Measurements from ENCODE around the gene FNTB.

FNTB gene

DNA sequence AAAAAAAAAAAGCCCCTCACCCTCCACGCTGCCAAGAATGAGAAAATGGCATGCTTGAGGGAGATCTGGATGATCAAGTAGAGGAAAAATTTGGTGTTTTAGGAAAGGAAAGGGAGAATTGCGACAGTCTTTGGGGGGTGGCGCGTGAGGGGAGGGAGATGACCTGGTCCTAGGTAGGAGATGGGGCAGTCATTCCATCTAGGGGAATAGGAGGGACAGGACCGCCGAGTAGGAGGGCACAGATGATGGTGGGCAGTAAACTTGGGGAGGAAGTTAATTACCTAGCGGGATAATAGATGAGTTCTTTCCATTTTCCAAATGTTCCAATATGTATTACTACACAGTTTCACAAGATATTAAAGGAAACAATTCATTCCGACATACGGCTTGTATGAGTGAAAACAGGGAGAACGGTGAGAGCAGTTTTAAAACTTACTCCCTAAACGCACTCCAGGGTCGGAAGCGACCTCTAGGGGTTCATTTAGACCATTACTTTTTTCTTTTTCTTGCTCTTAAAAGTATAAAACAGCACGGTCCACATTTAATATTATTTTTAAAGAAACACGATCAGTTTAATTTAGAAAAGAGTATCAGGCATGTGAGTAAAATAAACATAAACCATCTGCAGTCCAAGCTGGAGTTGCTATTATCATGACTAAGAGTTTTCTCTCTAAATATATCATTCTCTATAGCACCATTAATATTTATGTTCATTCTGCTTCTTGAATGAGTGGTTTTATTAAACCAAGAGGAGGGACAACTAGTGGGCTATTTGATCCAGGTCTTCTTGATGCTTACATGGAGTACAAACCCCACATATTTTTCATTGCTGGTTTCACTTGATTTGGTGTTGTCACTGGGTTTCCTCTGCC lies 3.0 kb upstream of the FNTB start:
- DNase-seq: peak; percentile 76

DNA sequence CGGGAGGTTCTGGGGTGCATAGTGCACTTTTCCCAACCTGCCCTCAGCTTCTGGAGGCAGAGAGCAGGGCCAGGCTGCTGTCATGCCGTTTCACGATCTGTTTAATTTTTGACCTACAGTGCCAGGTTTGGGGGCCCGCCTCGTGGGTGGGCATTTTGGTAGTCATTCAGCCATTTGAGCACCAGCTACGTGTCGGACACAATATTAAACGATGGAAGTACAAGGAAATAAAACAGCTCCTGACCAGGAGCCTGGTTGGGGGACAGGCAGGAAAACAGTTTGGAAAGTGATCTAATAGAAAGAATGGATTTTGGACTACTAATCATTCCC lies 708 bp downstream of the FNTB start:
- no peak for DNase-seq

DNA sequence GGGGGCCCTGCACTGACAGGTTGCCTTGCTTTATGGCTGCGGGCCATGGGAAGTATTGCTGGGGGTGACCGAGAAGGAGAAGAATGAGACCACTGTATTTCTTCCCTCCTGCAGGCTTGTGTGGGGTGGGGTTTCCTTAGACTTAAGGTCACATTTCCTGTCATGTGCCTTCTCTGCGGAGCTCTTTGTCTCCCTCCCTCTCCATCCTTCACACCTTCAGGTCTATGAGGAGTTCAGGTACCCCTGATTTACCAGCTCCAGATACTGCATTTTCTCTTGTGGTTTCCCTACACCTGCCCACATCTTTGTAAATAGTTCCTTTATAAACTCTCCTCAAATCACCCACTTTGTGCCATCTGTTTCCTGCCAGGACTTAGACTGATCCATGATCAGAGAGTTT lies 3.6 kb downstream of the FNTB start:
- no peak for DNase-seq

DNA sequence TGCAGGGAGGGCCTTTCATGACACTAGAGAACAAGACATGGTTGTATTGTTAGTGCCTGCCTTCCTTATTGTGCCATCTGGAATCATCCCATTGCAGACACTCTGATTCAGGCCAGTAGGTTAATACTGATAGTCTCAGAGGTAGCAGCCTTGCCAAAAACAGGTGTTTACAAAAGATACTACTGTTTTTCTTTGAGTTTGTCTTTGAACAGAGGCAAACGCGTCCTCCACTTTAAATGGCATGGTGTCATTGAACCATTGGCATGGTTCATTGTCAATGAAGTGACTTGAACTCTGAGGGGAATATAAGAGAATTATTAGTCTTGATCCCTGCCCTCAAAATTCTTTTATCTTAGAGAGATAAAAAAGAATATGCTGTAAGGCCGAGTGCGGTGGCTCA lies 4.2 kb downstream of the FNTB start:
- DNase-seq: no peak

DNA sequence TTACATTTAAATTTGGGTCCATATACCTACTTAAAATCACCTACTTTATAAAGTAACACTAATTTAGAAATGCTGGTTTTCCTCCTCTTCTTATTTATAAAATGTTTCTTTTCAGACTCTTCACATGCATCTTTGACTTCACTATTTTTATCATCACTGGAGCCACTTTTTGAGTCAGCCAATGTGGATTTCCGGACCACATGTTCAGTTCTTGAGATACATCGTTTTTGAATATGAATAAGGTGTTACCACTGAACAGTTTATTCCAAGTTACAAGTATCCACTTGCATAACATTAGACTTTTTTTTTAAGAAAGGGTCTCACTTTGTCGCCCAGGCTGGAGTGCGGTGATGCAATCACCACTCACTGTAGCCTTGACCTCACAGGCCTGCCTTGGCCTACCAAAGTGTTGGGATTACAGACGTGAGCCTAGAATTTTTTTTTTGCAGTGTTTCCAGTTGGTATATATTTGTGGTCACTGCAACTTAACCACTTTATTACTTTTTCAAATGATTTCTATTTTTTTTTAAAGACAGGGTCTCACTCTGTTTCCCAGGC lies 5.7 kb downstream of the FNTB start:
- no peak for DNase-seq

DNA sequence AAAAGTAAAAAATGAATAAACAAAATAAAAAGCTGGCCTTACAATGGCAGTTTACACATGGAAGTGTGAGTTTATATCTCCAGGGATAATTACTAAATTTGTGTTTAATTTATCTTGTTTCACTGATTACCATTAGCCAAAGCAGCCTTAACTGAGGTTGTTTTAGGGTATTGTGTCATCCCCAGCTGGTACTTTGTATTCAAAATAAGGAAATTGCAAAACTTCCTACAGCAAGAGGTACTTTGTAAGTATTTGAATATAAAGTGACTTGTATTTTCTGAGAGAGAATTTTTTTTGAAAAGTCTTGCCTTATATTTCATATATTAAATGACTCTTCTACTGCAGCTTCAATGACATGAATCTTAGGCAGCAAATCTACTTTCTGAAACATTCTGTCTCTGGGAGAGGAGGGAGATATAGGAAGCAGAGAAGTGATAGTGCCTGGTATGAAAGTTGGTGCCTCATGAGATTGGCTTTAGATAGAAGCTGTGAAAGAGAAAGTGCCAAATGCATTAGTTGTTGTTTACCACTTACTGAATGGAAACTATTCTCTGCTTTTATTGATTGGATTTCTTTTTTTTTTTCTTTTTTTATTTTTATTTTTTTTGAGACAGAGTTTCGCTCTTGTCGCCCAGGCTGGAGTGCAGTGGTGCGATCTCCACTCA lies 6.7 kb downstream of the FNTB start:
- no peak for DNase-seq

DNA sequence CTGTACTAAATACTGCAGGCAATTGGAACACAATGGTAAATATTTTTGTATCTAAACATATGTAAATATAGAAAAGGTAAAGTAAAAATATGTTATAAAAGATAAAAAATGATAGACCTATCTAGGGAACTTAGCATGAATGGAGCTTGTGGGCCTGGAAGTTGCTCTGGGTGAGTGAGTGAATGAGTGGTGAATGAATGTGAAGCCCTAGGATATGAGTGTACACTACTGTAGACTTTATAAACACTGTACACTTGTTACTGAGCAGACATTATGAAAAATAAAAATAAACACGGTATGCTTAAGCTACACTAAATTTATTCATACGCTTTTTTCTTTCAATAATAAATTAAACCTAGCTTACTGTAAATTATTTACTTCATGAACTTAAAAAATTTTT lies 7.8 kb downstream of the FNTB start:
- DNase-seq: no peak

DNA sequence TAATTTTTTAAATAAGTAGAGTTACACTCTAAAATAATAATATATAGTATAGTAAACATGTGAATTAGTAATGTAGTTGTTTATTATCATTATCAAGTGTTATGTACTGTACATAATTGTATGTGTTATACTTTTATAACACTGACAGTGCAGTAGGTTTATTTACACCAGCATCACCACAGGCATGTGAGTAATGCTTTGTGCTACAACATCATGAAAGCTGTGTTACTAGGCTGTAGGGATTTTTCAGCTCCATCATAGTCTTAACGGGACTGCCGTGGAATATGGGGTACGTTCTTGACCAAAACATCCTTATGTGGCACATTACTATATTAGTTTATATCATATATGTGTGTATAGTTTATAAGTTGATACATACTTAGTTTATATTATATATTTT lies 8.6 kb downstream of the FNTB start:
- DNase-seq: no peak

DNA sequence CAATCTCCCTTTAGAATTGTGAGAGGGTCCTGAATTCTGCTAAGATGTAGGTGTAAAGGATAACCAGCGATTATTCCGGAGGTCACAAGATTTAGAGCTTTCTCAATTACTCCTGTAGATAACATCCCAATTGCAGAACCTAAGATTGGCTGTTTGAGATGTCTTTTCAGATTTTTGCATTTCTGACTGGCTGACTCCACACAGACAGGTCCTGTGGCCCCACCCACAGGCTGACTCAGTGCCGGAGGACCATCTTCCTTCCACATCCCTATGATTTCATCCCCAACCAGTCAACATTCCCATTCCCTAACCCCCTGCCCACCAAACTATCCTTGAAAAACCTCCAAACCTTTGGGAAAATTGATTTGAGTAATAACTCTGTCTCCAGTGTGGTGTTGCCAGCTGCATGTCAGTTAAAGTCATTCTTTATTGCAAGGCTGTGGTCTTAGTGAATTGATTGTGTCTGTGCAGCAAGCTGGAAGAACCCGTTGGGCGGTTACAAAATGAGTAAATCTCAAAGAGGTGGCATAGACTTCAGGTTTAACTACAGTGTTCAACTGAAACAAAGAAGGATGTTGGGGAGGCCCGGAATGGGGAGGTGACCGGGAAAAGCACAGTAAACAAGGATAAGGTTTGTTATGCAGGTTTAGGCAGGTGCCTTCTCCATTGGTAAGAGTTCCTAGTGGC lies 10.6 kb downstream of the FNTB start:
- DNase-seq: no peak

DNA sequence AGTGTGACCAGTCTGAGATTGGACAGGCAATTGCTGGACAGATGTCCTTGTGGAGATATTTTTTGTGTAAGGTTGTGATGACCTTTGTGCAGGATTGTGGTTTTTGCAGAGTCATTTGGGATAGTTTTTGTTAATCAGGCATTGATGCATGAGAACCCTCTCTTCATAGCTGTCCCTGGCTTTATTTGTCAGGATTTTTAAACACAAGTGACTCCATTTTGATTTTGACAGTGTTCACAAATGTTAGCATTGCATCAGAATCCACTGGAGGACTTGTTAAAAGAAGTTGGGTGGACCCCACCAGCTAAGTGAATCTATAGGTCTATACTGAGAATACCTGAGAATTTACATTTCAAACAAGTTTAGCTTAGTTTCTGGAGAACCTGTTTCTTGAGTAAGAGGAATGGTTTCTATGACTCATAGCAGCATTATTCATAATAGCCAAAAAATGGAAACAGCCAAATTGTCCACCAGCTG lies 11.8 kb downstream of the FNTB start:
- DNase-seq: no peak

DNA sequence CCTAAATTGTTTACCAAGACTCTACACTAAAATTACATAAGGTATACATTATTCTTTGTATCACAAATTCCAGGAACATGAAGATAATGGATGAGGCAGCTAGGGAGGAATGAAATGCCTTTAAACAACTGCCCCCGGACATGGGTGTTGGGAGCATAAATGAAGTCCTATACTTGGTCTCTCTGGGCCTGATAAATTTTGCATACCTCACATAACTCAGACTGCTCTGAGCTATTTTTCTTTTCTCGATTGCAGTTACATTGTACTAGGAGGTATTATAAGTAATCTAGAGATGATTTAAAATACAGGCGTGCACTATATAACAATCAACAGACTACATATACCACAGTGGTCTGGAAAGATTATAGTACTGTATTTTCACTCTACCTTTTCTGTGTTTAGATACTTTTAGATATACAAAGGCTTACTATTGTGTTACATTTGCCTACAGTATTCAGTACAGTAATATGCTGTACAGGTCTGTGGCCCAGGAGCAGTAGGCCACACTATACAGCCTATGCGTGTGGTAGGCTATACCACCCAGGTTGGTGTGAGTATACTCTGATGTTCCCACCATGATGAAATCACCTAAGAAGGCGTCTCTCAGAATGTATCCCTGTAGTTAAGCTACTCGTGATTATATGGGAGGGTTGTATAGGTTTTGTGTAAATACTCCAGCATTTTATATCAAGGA lies 14.3 kb downstream of the FNTB start:
- no peak for DNase-seq

DNA sequence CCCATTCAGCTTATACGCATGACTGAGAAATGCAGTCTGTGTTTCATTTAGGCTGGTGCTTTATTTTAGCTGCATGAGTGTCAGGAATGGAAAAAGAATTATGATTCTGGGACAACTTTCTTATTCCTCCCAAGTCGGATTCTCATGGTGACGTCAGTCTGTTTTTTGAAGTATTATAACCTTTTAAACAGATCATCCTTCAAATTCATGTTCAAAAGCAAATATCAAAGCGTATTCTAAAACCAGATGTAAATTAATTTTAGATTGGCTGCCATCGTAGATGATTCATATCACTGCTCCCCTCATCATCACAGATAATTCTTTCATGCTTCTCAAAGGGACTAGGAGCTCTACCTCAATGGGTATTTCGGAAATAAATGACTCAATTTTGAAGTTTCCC lies 15.0 kb downstream of the FNTB start:
- no peak for DNase-seq

DNA sequence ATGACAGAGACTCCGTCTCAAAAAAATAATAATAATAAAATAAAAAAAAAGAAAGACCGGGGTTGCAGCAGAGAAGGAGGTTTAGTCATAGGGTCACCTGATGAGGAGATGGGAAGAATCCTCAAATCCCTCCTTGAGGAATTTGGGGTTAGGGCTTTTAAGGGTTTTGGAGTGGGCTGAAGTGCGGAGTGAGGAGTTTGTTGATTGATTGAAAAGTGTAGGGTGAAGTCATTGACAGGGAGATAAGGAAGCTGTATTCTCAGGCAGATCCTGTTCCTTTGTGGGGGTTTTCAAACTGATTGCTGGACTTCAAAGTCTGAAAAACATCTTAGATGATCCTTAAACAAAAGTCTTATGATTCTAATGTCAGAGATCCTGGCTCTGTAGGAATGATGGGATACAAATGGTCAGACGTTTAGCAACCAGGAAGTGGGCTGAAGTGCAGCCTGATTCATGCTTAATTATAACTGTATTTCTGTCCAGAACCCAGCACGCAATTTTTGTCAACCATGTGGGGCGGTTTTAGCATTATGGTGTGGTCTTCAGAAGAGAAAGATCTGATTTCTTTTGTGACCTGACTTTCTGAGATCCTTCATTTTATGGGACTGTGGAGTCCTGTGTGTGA lies 16.0 kb downstream of the FNTB start:
- no peak for DNase-seq

DNA sequence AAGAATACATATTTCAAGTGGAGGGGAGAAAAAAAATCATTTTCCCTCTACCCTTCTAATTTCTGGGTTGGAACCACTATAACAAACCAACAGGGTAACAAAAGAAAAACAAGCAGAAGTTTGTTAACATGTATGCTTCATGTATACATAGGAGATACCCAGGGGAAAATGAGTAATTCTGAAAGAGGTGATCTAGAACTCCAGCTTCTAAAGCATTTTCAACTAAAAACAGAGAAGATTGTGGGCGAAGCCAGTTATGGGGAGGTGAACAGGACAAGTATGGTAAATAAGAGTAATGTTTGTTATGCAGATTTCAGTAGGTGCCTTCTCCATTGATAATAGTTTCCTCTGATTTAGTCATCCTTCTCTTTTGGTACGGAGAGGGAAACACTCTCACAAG lies 16.7 kb downstream of the FNTB start:
- DNase-seq: no peak

DNA sequence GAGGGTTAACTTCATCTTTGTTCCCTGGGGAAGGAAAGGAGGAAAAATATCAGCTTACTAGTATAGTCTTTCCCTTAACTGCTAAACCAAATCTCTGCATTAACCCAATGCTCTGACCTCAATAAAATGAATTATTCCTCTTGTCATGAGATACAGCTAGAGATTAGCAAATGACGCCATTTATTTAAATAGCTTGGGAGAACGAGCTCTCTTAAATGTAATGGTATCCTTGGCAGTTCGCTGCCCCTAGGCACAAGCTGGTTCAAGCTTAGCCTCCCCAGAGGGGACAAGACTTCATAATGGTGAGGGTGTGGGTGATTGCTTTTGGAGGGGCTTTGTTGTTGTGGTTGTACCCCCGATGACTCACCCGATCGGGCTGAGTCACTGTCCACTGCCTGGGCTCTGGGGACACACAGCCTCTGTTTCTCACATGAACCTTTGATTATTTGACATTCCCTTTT lies 19.6 kb downstream of the FNTB start:
- no peak for DNase-seq

DNA sequence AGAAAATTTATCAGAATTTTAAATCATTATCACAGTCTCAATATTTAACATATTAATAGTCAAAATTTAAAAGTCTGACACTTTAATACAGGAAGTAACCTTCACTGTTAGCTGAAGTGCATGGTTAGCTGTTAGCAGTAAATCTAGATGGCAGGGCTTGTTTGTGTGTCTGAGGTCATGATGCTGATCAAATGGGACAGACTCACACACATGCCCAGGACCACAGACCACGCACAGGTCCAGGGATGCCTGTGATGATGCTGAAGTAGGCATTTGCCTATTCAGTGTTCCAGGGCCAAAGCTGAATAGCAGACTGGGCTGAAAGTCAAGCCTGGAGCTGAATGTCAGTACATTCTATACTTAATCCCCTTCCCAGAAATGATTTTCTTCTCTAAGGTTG lies 20.5 kb downstream of the FNTB start:
- DNase-seq: no peak

DNA sequence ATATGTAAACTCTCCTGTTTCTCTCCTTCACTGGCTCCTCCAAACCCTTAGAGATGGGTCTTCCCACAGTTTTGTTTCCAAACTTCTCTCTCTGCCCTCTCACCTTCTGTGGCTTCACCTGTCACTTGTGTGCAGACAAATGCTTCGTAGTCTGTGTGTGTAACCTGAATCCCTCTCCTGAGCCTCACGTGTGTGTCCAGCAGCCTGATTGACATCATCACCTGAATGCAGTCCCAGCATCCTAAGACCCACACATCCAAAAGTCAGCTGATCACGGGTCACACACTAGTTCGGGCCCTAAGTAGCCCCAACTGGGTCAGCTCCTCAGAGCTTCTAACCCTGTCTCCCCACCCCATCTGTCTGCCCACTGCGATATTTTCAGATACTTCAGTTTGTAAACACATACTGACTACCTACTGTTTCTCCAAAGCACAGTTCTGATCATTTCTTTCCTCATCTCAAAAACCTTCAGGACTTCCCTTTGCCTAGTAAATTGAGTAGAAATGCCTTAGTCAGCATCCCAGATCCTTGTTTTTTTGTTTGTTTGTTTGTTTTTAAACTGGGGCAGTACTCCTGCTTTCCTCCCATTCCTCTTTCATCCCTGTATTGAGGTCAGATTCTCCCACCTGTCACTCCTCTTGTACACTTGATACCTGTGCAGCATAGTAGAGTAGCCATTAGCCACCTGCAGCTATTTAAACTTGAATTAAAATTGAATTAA lies 23.7 kb downstream of the FNTB start:
- DNase-seq: no peak

DNA sequence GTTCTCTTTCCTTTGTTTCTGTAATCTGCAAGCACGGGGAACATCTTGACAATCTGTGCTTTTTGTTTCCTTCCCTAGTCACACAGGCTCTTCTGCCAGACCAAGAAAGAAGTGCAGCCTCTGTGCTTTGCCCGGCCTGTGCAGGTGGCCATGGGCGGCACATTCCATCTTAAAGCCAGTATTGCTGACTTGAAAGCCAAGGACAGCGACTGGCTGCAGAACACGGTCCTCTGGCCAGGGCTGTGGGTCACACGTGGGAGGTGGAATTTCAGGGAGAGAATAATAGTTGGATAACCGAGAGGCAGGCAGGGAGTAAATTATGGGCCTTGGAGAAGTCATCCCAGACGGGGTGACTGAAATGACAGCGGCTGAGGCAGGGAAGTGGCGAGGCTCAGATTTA lies 24.8 kb downstream of the FNTB start:
- DNase-seq: no peak

DNA sequence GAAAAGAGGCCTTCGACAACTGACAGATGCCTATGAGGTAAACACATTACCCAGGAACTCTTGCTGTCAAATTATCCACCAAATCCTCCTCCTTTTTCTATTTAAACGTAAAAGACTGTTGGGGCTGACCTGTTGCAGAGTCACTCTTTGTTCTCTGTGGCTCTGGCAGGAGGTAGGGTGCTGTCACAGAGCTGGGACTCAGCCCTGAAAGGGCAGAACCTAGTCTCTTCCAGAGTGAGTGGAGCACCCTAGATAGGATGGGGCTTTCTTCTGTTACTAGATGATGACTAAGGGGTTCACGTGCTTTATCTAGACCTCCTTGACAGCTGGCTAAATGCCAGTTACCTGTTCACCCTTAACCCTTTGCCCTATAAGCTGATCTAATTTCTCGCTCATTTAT lies 25.7 kb downstream of the FNTB start:
- no peak for DNase-seq

DNA sequence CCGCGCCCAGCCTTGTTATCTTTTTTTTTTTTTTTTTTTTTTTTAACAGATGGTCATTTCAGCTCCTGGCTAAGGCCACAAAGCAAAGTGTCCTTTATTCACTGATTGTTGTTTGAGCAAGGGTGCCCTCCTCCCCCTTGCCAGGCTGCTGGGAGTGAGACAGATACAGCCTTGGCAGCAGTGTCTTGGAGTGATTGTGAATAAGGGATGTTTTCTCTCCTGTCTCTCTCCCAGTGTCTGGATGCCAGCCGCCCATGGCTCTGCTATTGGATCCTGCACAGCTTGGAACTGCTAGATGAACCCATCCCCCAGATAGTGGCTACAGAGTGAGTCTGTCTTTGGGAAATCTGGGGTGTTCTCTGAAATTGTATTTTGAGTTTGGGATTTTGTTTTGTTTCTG lies 28.7 kb downstream of the FNTB start:
- DNase-seq: no peak

DNA sequence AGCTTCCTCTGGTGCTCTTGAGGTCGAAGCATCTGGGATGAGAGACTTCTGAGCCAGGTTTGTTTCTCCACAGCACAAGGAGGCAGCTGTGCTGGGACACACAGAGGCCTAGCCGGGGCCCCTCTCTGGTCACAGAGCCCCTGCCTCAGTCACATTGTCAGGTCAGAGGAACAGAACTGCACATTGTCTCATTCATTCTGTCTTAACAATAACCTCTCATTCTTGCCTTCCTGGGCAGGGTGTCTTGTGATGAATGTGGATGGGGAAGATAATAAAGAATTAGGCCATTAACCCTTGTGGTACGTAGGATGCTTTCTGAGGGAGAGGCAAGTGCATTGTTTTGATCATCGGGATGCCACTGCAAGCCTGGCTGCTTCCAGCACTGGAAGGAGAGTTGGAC lies 29.8 kb downstream of the FNTB start:
- DNase-seq: no peak
